ENCODE measurements around the gene CRTAC1.

CRTAC1 gene

GRCh38 chr10:98000346-98000745 lies 30.1 kb downstream of the CRTAC1 start:
- no peak for DNase-seq (ENCODE audit: extremely low read depth, low read depth)
- TF ChIP-seq, protein P1, sequence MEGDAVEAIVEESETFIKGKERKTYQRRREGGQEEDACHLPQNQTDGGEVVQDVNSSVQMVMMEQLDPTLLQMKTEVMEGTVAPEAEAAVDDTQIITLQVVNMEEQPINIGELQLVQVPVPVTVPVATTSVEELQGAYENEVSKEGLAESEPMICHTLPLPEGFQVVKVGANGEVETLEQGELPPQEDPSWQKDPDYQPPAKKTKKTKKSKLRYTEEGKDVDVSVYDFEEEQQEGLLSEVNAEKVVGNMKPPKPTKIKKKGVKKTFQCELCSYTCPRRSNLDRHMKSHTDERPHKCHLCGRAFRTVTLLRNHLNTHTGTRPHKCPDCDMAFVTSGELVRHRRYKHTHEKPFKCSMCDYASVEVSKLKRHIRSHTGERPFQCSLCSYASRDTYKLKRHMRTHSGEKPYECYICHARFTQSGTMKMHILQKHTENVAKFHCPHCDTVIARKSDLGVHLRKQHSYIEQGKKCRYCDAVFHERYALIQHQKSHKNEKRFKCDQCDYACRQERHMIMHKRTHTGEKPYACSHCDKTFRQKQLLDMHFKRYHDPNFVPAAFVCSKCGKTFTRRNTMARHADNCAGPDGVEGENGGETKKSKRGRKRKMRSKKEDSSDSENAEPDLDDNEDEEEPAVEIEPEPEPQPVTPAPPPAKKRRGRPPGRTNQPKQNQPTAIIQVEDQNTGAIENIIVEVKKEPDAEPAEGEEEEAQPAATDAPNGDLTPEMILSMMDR (IDR thresholded peaks at IDR 0.05; ENCODE audit: low read depth, low read length): no peak

DNA sequence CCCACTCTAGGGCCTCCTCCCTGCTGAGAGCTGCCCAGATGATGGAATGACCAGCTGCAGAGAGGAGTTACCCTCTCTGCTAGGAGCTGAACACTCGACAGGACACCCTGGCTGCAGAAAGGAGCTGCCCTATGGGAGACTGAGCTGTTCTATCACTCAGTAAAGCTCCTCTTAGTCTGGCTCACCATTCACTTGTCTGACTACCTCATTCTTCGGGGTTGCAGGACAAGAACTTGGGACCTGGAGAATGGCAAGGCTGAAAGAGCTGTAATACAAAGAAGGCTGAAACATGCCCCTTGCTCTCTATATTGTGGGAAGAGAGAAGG lies 30.5 kb downstream of the CRTAC1 start:
- DNase-seq (ENCODE audit: extremely low read depth, low read depth): no peak
- TF ChIP-seq, protein P1 (IDR thresholded peaks at IDR 0.05; ENCODE audit: low read depth, low read length): no peak

DNA sequence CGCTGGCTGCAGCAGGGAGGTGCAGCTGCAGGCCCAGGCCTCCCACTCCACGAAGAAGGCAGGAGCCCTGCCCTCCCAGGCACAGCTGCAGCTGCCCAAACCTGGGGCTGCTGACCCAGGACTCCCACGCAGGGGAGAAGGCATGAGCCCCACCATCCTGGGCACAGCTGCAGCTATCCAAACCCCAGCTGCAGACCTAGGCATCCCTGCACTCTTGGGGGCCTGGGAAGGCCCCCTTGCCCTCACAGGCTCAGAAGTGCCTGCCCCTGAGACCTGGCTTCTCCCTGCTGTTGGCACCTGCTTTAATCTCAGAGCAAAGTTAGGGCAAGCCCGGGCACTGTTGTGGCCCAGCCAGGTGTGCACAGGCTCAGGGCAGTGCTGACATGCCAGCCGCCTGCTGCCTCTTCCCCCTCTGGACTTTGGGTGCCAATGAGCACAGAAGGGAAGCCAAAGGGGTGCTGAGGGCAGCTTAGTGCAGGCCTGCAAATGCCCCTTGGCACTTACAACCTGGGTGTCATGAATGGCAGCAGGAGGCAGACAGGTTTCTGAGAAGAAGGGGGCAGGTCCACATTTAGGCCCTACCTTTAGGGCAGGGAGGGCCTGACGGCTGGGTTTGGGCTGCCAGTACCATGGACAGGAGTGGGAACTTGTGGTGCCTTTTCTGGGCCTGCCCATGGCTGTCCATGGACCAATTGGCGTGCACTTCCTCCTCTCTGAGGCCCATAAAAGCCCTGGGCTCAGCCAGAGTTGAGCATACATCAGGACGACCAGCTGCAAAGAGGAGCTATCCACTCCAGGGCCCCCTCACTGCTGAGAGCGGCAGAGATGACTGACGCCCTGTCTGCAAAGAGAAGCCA lies 31.1 kb downstream of the CRTAC1 start:
- TF ChIP-seq, protein P1 (IDR thresholded peaks at IDR 0.05; ENCODE audit: low read depth, low read length): no peak
- no peak for DNase-seq (ENCODE audit: extremely low read depth, low read depth)

DNA sequence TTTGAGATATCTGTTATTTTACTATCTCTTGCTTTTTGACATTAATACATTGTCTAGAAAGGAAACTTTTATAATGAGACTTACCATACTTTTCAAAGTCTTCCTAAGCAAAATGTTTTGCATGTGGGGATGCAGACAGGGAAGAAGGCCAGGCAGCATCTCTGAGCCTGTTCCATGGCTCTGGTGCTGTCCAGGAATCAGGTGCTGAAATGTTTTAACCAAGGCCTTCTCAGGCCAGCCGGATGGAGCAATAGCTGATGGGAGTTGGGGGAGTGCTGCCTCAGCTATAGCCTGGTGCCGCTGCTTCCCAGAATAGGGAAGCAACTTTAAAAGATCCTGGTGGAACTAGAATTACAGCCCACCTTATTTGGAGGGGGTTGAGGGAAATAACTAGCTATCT lies 38.5 kb downstream of the CRTAC1 start:
- TF ChIP-seq, protein P1 (IDR thresholded peaks at IDR 0.05; ENCODE audit: low read depth, low read length): no peak
- DNase-seq (ENCODE audit: extremely low read depth, low read depth): no peak

DNA sequence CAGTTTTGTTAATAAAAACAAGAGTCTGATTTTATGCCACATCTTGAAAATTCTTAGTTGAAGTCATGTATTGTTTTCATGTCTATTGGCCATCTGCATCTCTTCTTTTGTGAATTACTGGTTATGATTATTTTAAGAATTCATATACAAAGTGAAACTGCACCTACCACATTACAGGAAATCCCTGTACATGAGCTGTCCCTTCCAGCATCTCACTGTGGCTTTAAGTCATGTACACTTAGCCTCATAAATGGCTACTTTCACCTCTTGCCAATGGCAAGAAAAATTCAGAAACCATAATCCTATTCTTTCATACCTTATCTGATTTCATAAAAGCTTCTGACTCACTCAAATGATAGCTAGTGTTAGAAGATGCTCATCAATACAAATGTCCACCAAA lies 48.6 kb downstream of the CRTAC1 start:
- no peak for DNase-seq (ENCODE audit: extremely low read depth, low read depth)
- TF ChIP-seq, protein P1 (IDR thresholded peaks at IDR 0.05; ENCODE audit: low read depth, low read length): no peak

DNA sequence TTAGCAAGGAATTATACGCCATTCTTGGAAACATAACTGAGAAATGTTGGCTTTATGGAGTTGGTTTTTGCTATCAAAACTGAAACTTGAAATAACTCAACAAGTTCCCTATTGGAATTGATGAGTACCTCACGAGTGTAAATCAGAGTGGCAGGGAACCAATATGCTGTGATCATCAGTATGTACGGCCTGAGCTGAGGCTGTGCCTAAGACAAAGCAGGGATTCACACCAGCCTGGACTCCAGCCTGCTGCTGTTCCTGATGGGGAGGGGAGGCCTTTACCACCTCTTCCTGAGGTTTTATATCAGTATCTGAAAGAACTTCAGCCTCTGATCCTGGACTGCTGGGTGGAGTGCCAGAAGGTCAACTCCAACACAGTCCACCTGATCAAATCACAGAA lies 52.7 kb downstream of the CRTAC1 start:
- DNase-seq (ENCODE audit: extremely low read depth, low read depth): no peak
- TF ChIP-seq, protein P1 (IDR thresholded peaks at IDR 0.05; ENCODE audit: low read depth, low read length): no peak

- DNase-seq (ENCODE audit: extremely low read depth, low read depth): no peak
- TF ChIP-seq, protein P1 (IDR thresholded peaks at IDR 0.05; ENCODE audit: low read depth, low read length): no peak
Observed at GRCh38 chr10:97975598-97975997, 54.8 kb downstream of the CRTAC1 start.
